Smooth muscle cell (in vitro differentiated cells): ENCODE results near the gene GH1. TPM values are rescaled to one million over a fixed set of nuclear protein-coding genes. Genes with fewer than 3 reads are reported as not detected.

Experiments used
- DNase-seq: peaks from one replicate; lab custom pipeline; 2025; ENCODE audit not compliant: unreplicated experiment; lab: John Stamatoyannopoulos, UW
- H2AFZ ChIP-seq: fragments of 200-600 bp; sonication (generic); 2 replicates; pipeline ENCODE4 v1.6.0; 2016; ENCODE audit warnings: antibody characterized with exemption, low read depth, mild to moderate bottlenecking
- H3F3A ChIP-seq: fragments of 200-600 bp; sonication (generic); 2 replicates; pipeline ENCODE4 v1.6.0; 2017; ENCODE audit warnings: antibody characterized with exemption, low read depth
- H3K27ac ChIP-seq: fragments of 200-600 bp; sonication (generic); 2 replicates; pipeline ENCODE4 v1.5.1; 2016; ENCODE audit warnings: low read depth, mild to moderate bottlenecking
- H3K27me3 ChIP-seq: fragments of 200-600 bp; sonication (generic); 2 replicates; pipeline ENCODE4 v1.6.1; 2016; ENCODE audit warnings: low read depth, mild to moderate bottlenecking
- H3K36me3 ChIP-seq: fragments of 200-600 bp; sonication (generic); 2 replicates; pipeline ENCODE4 v1.5.1; 2016; ENCODE audit warnings: low read depth
- H3K4me1 ChIP-seq: fragments of 200-600 bp; sonication (generic); 2 replicates; pipeline ENCODE4 v1.5.1; 2016; ENCODE audit warnings: low read depth
- H3K4me2 ChIP-seq: fragments of 200-600 bp; sonication (generic); 2 replicates; pipeline ENCODE4 v1.6.0; 2016; ENCODE audit warnings: mild to moderate bottlenecking
- H3K4me3 ChIP-seq: fragments of 200-600 bp; sonication (generic); 2 replicates; pipeline ENCODE4 v1.5.1; 2016; ENCODE audit warnings: mild to moderate bottlenecking
- H3K79me2 ChIP-seq: fragments of 200-600 bp; sonication (generic); 2 replicates; pipeline ENCODE4 v1.6.0; 2016; ENCODE audit warnings: low read depth, mild to moderate bottlenecking
- H3K9ac ChIP-seq: fragments of 200-600 bp; sonication (generic); 2 replicates; pipeline ENCODE4 v1.6.0; 2016; ENCODE audit warnings: low read depth
- H3K9me3 ChIP-seq: fragments of 200-600 bp; sonication (generic); replicated peaks from 2 replicates; pipeline ENCODE4 v1.5.1; 2016; ENCODE audit warnings: low read depth
- H4K20me1 ChIP-seq: fragments of 200-600 bp; sonication (generic); 2 replicates; pipeline ENCODE4 v1.6.0; 2016; ENCODE audit warnings: low read depth
- WGBS: methylation state at CpG from one replicate; pipeline ENCODE4 v1.1.7; 2016; ENCODE audit warnings: low lambda C conversion rate; 5-methylcytosine and 5-hydroxymethylcytosine counted together
- polyA plus RNA-seq: library from polyadenylated mRNA; unstranded; fragments of >200 nt; fragmentation: Nextera tagmentation; extraction: Ambion mirVana; gene quantifications from 2 replicates; pipeline ENCODE4 v1.2.1, GENCODE V29; 2016
- total RNA-seq: library from RNA; depleted of rRNA; stranded (reverse); fragments of >200 nt; gene quantifications from 2 replicates; pipeline ENCODE4 v1.2.3, GENCODE V29; 2014
- TF ChIP-seq, protein P1 (sequence below): fragments of 200-600 bp; sonication (generic); IDR thresholded peaks from 2 replicates; pipeline ENCODE4 v1.5.1; 2017; ENCODE audit warnings: borderline replicate concordance, mild to moderate bottlenecking, antibody characterized with exemption; ENCODE audit not compliant: insufficient read depth, poor library complexity, severe bottlenecking

GH1 gene
- total and polyA plus RNA-seq, 2 experiments from 2014 or later, result not detected

DNA sequence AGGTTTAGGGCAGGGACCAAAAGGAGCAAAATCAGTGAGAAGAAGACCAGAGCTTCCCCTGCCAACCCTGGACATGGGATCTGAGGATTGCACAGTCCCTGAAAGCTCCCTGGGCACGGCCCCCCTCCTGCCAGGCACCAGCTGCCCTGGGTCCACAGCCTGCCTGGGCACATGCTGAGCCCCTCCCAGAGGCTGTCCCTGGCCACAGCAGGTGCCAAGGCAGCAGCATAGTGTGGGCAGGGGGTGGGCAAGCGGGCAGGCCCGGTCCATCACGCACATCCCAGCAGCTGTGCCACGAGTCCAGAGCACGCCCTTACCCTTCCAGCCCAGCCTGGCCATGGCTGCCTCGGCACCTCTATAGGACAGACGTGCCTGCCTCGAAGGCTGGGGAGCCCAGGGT lies 41.4 kb upstream of the GH1 start:
- DNase-seq, result no peak
- WGBS, result 73% methylated on average over 9 of the region's 9 CpGs

GRCh38 chr17:63956296-63956920 lies 37.8 kb upstream of the GH1 start:
- Histone ChIP-seq H3K9me3 (no peaks in the 10 kb centered on the region), H4K20me1 (no peaks in the 10 kb centered on the region), H3K79me2 (no peaks in the 10 kb centered on the region), H2AFZ (no peak overlapping the region), H3K9ac (no peak overlapping the region), H3K27ac (no peak overlapping the region), H3K27me3 (no peaks in the 10 kb centered on the region), H3K4me2 (no peak overlapping the region), H3K36me3 (no peaks in the 10 kb centered on the region), H3K4me3 (no peak overlapping the region), H3F3A (no peaks in the 10 kb centered on the region), H3K4me1 (no peaks in the 10 kb centered on the region)
- 95% methylated on average over 5 of the region's 5 CpGs for WGBS
- DNase-seq, result no peak
- TF ChIP-seq, protein P1, sequence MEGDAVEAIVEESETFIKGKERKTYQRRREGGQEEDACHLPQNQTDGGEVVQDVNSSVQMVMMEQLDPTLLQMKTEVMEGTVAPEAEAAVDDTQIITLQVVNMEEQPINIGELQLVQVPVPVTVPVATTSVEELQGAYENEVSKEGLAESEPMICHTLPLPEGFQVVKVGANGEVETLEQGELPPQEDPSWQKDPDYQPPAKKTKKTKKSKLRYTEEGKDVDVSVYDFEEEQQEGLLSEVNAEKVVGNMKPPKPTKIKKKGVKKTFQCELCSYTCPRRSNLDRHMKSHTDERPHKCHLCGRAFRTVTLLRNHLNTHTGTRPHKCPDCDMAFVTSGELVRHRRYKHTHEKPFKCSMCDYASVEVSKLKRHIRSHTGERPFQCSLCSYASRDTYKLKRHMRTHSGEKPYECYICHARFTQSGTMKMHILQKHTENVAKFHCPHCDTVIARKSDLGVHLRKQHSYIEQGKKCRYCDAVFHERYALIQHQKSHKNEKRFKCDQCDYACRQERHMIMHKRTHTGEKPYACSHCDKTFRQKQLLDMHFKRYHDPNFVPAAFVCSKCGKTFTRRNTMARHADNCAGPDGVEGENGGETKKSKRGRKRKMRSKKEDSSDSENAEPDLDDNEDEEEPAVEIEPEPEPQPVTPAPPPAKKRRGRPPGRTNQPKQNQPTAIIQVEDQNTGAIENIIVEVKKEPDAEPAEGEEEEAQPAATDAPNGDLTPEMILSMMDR, result no peak

More for the DNA sequence above, 41.4 kb upstream of the GH1 start:
- no peak overlapping the region for H3K9ac ChIP-seq
- H3K27ac ChIP-seq, result no peak overlapping the region
- no peaks in the 10 kb centered on the region for H3K79me2 ChIP-seq
- no peaks in the 10 kb centered on the region for H3K27me3 ChIP-seq
- H3K4me3 ChIP-seq, result no peak overlapping the region
- H3K4me1 ChIP-seq, result no peaks in the 10 kb centered on the region
- no peak overlapping the region for H3K4me2 ChIP-seq
- no peaks in the 10 kb centered on the region for H4K20me1 ChIP-seq
- no peak overlapping the region for H2AFZ ChIP-seq
- no peaks in the 10 kb centered on the region for H3F3A ChIP-seq
- H3K9me3 ChIP-seq, result no peaks in the 10 kb centered on the region
- H3K36me3 ChIP-seq, result no peaks in the 10 kb centered on the region
- TF ChIP-seq, protein P1, result no peak

DNA sequence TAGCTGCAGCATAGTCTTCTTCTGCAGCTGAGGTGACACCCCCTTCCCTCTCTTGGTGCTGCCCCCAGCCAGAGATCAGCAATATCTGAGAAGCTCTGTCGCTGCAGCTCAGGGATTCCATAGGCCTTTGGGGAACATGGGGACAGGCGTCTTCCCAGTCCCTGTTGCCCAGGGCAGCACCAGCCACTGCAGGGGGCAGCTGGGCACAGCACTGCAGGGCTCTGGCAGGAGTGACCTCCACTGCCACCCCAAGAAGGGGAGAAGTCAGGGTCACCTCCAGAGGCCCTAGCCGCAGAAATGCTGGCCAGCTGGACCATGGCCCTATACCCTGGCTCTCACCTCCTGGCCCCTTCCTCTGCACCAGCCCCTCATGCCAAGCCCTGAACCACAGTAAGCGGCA lies 37.2 kb upstream of the GH1 start:
- H3K36me3 ChIP-seq, result no peaks in the 10 kb centered on the region
- H3K4me1 ChIP-seq, result no peaks in the 10 kb centered on the region
- H3K9ac ChIP-seq, result no peak overlapping the region
- 87% methylated on average over 4 of the region's 4 CpGs for WGBS
- no peak overlapping the region for H2AFZ ChIP-seq
- H3K4me2 ChIP-seq, result no peak overlapping the region
- H3K27me3 ChIP-seq, result no peaks in the 10 kb centered on the region
- H3K9me3 ChIP-seq, result no peaks in the 10 kb centered on the region
- H3K27ac ChIP-seq, result no peak overlapping the region
- H3F3A ChIP-seq, result no peaks in the 10 kb centered on the region
- H3K79me2 ChIP-seq, result no peaks in the 10 kb centered on the region
- DNase-seq, result no peak
- no peak overlapping the region for H3K4me3 ChIP-seq
- TF ChIP-seq, protein P1, result no peak
- H4K20me1 ChIP-seq, result no peaks in the 10 kb centered on the region

DNA sequence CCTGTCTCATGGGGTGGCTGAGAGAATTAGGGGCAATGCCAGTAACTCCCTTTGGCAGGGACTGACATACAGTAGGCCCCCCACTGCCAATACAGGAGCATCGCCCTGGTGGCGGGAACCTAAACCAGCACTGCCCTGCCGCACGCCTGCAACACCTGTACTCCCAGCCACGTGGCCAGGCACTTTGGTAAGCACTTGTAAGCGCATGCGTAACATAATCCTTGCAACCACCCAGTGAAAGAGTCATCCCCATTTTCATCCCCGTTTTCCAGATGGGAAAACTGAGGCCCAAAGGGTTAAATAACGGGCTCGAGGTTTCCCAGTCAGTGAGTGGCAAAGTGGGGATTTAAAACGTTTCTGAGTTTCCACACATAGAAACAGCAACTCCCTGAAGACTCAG lies 36.6 kb upstream of the GH1 start:
- no peak overlapping the region for H3K4me3 ChIP-seq
- no peak overlapping the region for H3K9ac ChIP-seq
- H2AFZ ChIP-seq, result no peak overlapping the region
- WGBS, result 86% methylated on average over 11 of the region's 11 CpGs
- H3K36me3 ChIP-seq, result no peaks in the 10 kb centered on the region
- no peak overlapping the region for H3K27ac ChIP-seq
- H3K4me1 ChIP-seq, result no peaks in the 10 kb centered on the region
- no peaks in the 10 kb centered on the region for H3K9me3 ChIP-seq
- no peaks in the 10 kb centered on the region for H3K27me3 ChIP-seq
- no peaks in the 10 kb centered on the region for H3F3A ChIP-seq
- no peak overlapping the region for H3K4me2 ChIP-seq
- DNase-seq, result no peak
- no peaks in the 10 kb centered on the region for H4K20me1 ChIP-seq
- TF ChIP-seq, protein P1, result no peak
- no peaks in the 10 kb centered on the region for H3K79me2 ChIP-seq
